Keratinocyte (primary cell): ENCODE data around the gene SVOPL.

ENCODE experiments used
- CTCF ChIP-seq, 3 experiments: IDR thresholded peaks in 1 of 3; conservative IDR thresholded peaks in 1 of 3; optimal IDR thresholded peaks in 1 of 3; 2 replicates in 2 of 3; 3 replicates in 1 of 3; pipeline versions ENCODE3 to v1.5.1; 2011; ENCODE audit warnings: low read length in 3 of 3, mild to moderate bottlenecking in 3 of 3, moderate library complexity in 2 of 3, control low read depth in 1 of 3, inconsistent platforms in 1 of 3; ENCODE audit not compliant: insufficient read depth in 2 of 3; ENCODE audit errors: extremely low read depth in 1 of 3
- EZH2 ChIP-seq: IDR thresholded peaks from one replicate; pipeline ENCODE4 v1.6.1; 2012; ENCODE audit warnings: inconsistent platforms, mild to moderate bottlenecking, low read length, moderate library complexity

- no peak for TF ChIP-seq CTCF (optimal IDR thresholded peaks at IDR 0.05 in 1 of 3, IDR thresholded peaks at IDR 0.05 in 1 of 3, conservative IDR thresholded peaks at IDR 0.05 in 1 of 3; ENCODE audit: extremely low read depth in 1 of 3, insufficient read depth in 2 of 3, low read length in 3 of 3)
- TF ChIP-seq EZH2 = no peak
Observed at GRCh38 chr7:138668229-138668596, 32.9 kb downstream of the SVOPL start.
